GM21526 (cell line): Measurements from ENCODE around the gene SEC14L5.
"Not testable (repeated sequence)": the region's sequence is repeated elsewhere in the genome, so short reads cannot be mapped to it uniquely, and the experiment has no call there.

ENCODE experiments used
- ATAC-seq: cut with Tn5 transposase; IDR thresholded peaks from one replicate; pipeline ENCODE4 v1.9.1; 2021; ENCODE audit warnings: moderate library complexity; ENCODE audit not compliant: unreplicated experiment, low FRiP score

SEC14L5 gene

GRCh38 chr16:4928227-4928626 is 29.9 kb upstream of the SEC14L5 start:
- no peak for ATAC-seq

- ATAC-seq: not testable (repeated sequence)
These were observed 28.5 kb upstream of the SEC14L5 start for GRCh38 chr16:4929619-4930018.

GRCh38 chr16:4931381-4931780 is 26.7 kb upstream of the SEC14L5 start:
- ATAC-seq: no peak

DNA sequence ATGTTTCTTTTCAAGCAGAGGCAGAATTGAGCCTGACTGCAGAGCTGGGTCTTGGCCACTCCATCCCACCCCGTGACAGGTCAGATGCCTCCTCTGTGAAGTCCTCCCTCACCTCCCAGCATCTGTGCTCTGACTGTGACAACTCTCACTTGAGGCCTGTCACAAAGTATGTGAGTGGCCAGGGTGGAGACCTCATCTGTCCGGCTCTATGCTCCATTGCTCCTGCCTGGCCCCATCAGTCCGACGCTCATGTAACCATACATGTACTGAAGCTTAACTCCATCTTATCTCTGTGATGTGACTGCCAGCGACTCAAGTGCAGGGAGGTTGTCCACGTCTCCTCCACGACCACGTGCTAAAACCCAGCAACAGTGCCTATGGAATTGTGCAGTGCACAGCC is 24.7 kb upstream of the SEC14L5 start:
- ATAC-seq: no peak

GRCh38 chr16:4933871-4934395 is 24.2 kb upstream of the SEC14L5 start:
- ATAC-seq: no peak

DNA sequence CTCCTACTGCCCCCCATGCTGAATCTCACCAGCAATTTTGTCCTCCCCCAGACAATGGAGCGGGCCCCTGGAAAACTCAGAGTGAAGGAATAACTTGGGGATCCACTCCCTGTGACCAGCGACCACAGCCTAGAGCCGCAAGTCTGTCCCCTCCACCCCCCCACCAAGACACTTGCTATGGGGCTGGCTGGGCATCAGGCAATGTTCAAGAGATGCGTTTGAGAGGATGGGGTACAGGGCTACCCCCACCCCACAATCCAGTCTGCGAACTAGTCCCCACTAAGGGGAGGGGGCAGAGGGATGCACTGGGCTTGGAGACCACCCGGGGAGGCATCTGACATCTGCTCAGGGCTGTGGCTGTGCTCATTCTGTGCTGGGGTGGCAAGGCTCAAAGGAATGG is 23.5 kb upstream of the SEC14L5 start:
- no peak for ATAC-seq

DNA sequence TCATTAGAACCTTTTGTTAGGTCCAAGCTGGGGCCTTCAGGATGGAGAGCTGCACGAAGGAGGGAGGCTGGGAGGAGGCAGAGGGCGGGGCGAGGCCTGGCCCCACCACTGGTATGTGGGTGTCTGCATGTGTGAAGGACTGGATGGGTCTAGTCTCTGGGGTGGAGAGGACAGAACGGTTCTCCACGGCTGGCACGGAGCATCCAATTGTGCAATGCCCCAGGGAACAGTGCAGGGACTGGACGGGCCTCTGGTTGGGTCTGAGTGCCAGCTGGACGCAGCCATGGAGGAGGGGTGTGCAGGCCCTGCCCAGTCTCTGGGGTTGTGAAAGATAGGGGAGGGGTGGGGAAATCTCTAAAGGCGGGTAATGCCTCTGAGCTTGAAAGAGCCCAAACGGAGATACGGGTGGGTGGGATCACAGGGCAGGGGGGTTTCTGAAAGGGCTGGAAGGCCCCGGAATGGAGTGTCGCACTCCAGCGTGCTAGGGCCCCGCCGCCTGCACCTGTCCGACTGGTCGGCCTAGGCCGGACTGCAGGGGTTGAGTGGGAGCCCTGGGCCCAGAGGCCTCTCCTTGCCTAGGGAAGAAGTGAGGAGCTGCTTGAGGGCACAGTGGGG is 22.8 kb upstream of the SEC14L5 start:
- no peak for ATAC-seq

- ATAC-seq: no peak
These were observed 21.7 kb upstream of the SEC14L5 start for GRCh38 chr16:4936181-4936990.

DNA sequence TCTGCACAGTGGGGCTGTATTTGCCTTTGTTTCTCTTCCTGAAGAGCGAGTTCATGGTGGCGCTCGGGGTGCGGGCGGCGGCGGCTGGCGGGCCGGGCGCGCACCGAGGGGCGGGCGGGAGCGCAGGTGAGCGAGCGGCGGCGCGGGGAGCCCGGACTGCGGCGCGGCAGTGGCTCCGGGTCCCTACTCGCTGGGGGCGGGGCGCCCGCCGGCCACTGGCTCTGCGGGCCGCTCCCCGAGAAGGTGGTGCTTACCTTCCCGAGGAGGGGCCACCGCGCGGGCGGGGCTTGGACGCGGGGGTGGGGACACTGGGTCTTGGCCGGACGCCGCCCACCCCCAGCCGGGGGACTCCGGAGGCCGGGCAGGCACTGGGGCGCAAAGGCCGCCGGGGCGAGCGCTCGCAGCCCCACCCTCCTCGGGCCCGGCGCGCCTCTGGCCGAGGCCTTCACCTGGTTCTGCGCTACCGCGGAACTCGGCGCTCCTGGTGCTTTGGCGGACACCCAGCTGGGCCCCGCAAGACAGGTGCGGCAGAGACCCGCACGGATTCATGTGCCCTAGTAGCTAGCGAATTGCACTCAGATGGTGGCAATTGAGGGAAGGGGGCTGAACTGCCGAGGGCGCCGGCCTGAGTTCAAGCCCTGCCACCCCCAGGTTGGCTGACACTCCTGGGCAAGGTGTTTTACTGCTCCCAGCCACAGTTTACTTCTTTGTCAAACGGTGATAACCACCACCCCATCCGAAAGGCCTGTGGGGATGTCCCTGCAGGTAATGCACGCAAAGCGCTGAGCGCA is 20.9 kb upstream of the SEC14L5 start, which contains the start of gene PPL:
Gene PPL, minus strand, starts transcription at position 158 of the 791 bp plus-strand sequence. Its CDS starts 103 bp downstream, at position 55.
- ATAC-seq: no peak

DNA sequence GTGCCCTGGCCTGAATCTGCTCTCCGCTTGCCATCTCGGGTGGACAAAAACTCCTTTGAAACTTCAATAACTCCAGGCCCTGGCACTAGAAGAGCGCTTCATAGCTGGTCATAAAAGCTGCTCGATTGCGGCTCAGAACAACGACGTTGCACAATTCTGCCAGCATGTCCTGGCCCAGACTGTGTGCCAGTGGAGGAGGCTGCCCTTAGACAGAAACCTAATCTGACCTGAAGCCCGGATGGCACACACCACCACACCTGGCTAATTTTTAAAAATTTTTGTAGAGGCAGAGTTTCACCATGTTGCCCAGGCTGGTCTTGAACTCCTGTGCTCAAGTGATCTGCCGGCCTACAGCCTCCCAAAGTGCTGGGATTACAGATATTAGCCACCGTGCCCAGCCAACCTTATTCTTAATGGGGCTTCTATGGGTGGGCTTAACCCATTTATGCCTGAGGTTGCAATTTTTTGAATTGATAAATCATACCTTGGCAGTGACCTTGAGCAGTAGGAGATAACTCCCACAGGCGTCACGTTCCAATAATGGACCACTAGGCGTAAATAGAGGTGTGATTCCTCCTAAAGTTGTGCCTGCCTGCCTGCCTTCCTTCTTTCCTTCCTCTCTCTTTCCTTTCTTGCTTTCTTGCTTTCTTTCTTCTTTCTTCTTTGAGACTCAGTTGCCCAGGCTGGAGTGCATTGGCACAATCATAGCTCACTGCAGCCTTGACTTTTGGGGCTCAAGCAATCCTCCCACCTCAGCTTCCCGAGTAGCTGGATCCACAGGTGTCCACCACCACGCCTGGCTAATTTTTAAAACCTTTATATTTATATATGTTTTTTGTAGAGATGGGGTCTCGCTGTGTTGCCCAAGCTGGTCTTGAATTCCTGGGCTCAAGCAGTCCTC is 20.1 kb upstream of the SEC14L5 start:
- ATAC-seq: no peak

DNA sequence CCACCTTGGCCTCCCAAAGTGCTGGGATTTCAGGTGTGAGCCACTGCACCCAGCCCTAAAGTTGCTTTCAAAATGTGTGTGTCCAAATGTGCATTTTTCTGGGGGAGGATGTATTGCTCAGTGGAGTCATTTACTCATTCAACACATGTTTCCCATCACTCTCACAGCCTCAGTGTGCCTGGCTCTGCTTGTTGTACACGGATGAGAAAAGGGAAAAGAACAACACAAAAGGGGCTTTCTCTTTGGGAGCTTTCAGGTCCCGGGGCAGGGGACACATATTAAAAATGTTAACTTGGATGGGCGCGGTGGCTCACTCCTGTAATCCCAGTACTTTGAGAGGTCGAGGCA is 19.5 kb upstream of the SEC14L5 start:
- ATAC-seq: no peak

- ATAC-seq: no peak
These were observed 17.4 kb upstream of the SEC14L5 start for GRCh38 chr16:4940719-4941118.

- no peak for ATAC-seq
These were observed 15.6 kb upstream of the SEC14L5 start for GRCh38 chr16:4942481-4942880.

GRCh38 chr16:4944333-4945281 is 13.5 kb upstream of the SEC14L5 start:
- ATAC-seq: no peak

GRCh38 chr16:4945560-4946502 is 12.3 kb upstream of the SEC14L5 start:
- ATAC-seq: no peak

DNA sequence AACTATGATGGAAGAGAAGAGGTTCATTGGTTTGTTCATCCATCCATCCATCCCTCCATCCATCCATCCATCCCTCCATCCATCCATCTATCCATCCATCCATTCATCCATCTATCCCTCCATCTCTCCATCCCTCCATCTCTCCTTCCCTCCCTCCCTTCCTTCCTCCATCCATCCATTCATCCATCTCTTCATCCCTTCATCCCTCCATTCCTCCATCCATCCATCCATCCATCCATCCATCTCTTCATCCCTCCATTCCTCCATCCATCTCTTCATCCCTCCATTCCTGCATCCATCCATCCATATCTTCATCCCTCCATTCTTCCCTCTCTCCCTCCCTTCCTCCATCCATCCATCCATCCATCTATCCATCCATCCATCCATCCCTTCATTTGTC is 11.2 kb upstream of the SEC14L5 start:
- no peak for ATAC-seq

DNA sequence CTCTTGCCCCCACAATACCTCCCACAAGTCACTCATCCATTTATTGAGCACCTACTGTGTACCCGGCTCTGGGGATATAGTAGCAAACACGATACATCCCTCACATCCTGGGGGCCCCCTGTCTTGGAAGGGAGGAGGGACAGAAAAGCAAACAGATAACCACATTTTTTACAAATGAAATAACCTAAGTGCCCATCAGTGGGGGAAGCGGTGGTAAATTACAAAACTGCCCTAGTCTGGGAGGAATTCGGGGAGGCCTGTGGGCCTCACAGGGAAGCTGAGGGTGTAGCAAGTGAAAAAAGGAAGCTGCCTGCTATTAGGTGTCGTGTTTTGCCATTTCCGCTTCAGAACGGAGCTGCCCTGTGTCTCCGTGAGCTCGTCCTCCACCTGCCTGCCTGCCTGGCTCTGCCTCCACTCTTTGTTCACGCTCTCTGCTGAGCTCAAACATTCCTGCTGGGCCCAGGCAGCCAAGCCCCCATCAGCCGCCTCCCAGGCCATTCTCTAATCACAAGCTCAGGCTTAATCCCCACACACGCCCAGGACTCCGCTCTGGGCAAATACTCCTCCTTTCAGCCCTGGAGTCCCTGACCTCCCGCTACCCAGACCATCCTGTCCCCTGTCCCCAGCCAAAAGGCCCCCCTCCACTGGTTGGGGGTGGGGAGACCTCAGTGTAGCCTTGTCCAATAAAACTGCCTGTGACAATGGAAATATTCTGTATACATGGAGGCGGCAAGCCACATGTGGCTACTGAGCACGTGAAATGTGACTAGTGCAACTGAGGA is 10.2 kb upstream of the SEC14L5 start:
- no peak for ATAC-seq
